OCI-LY3 (cell line): ENCODE results near the gene PRSS37.

ENCODE experiments used
- H2AFZ ChIP-seq: fragments of 200-600, 300-600 bp; shearing (Covaris generic); 2 replicates; pipeline ENCODE4 v1.6.0; 2014; ENCODE audit warnings: antibody characterized with exemption, low read depth, low read length
- H3K27ac ChIP-seq: fragments of 200-600, 300-600 bp; sonication (generic); 2 replicates; pipeline ENCODE4 v1.5.1; 2014; ENCODE audit warnings: mild to moderate bottlenecking, low read length, moderate library complexity, mixed read lengths
- H3K27me3 ChIP-seq: fragments of 200-600, 300-600 bp; sonication (generic); 2 replicates; pipeline ENCODE4 v1.6.1; 2014; ENCODE audit warnings: low read depth, low read length, mixed read lengths
- H3K36me3 ChIP-seq: fragments of 200-600, 300-600 bp; sonication (generic); replicated peaks from 2 replicates; pipeline ENCODE3; 2014; ENCODE audit warnings: low read depth, low read length, mixed read lengths
- H3K4me1 ChIP-seq: fragments of 300-600, 200-600 bp; sonication (generic); 2 replicates; pipeline ENCODE4 v1.6.1; 2014; ENCODE audit warnings: low read length, mixed read lengths
- H3K4me2 ChIP-seq: fragments of 200-600, 300-600 bp; sonication (generic); 2 replicates; pipeline ENCODE4 v1.6.1; 2014; ENCODE audit warnings: low read length, mixed read lengths
- H3K4me3 ChIP-seq: fragments of 300-600, 200-600 bp; sonication (generic); 2 replicates; pipeline ENCODE4 v1.5.1; 2014; ENCODE audit warnings: antibody characterized with exemption, mild to moderate bottlenecking, low read length, moderate library complexity
- H3K79me2 ChIP-seq: fragments of 300-600, 200-600 bp; shearing (Covaris generic); 2 replicates; pipeline ENCODE4 v1.6.1; 2014; ENCODE audit warnings: mild to moderate bottlenecking, low read length, mixed read lengths
- H3K9ac ChIP-seq: fragments of 300-600, 200-600 bp; shearing (Covaris generic); 2 replicates; pipeline ENCODE4 v1.6.0; 2014; ENCODE audit warnings: mild to moderate bottlenecking, low read length, moderate library complexity
- H3K9me3 ChIP-seq: fragments of 200-600, 300-600 bp; shearing (Covaris generic); 2 replicates; pipeline ENCODE4 v1.6.1; 2014; ENCODE audit warnings: low read length, mixed read lengths; ENCODE audit not compliant: insufficient read depth
- H4K20me1 ChIP-seq: fragments of 200-600, 300-600 bp; sonication (generic); 2 replicates; pipeline ENCODE4 v1.6.1; 2016; ENCODE audit warnings: low read length, mixed read lengths; ENCODE audit not compliant: insufficient read depth
- CTCF ChIP-seq: fragments of 200-600, 300-600 bp; sonication (generic); IDR thresholded peaks from 2 replicates; pipeline ENCODE4 v1.5.1; 2014; ENCODE audit warnings: antibody characterized with exemption, low read length, low read depth
- EZH2phosphoT487 ChIP-seq: fragments of 200-600 bp; shearing (Covaris generic); IDR thresholded peaks from 2 replicates; pipeline ENCODE4 v1.6.1; 2018; ENCODE audit warnings: antibody characterized with exemption, mixed run types, low read depth

Gene PRSS37

GRCh38 chr7:141872931-141873330 is 31.6 kb upstream of the PRSS37 start:
- H3K36me3 ChIP-seq, result no peaks in the 10 kb centered on the region
- H3K9me3 ChIP-seq, result no peaks in the 10 kb centered on the region
- no peaks in the 10 kb centered on the region for H4K20me1 ChIP-seq
- no peak overlapping the region for H3K9ac ChIP-seq
- peak overlapping the region; percentile 33; the same call in 1 of the 2 replicates for H3K4me2 ChIP-seq
- H2AFZ ChIP-seq, result no peak overlapping the region
- TF ChIP-seq CTCF (no peak), EZH2phosphoT487 (no peak)
- H3K27ac ChIP-seq, result no peak overlapping the region
- peaks cover 17% of the 10 kb centered on the region for H3K4me1 ChIP-seq
- no peaks in the 10 kb centered on the region for H3K79me2 ChIP-seq
- no peaks in the 10 kb centered on the region for H3K27me3 ChIP-seq
- no peak overlapping the region for H3K4me3 ChIP-seq

- TF ChIP-seq CTCF (no peak), EZH2phosphoT487 (no peak)
- Histone ChIP-seq H3K36me3 (no peaks in the 10 kb centered on the region), H3K9ac (no peak overlapping the region), H3K27me3 (no peaks in the 10 kb centered on the region), H4K20me1 (no peaks in the 10 kb centered on the region), H3K27ac (no peak overlapping the region), H3K79me2 (no peaks in the 10 kb centered on the region), H3K4me2 (no peak overlapping the region), H3K4me3 (no peak overlapping the region), H3K9me3 (no peaks in the 10 kb centered on the region), H3K4me1 (peaks cover 11% of the 10 kb centered on the region), H2AFZ (no peak overlapping the region)
Observed at GRCh38 chr7:141866974-141867373, 25.7 kb upstream of the PRSS37 start.

GRCh38 chr7:141864765-141865447 is 23.6 kb upstream of the PRSS37 start:
- H2AFZ ChIP-seq, result no peak overlapping the region
- H3K4me3 ChIP-seq, result no peak overlapping the region
- H3K36me3 ChIP-seq, result no peaks in the 10 kb centered on the region
- TF ChIP-seq CTCF, result no peak
- TF ChIP-seq EZH2phosphoT487, result no peak
- no peaks in the 10 kb centered on the region for H3K79me2 ChIP-seq
- no peaks in the 10 kb centered on the region for H3K27me3 ChIP-seq
- H3K4me2 ChIP-seq, result 0 out of 2 replicates have a peak overlapping the region, but pooled peaks have one; percentile 11
- no peak overlapping the region for H3K27ac ChIP-seq
- no peaks in the 10 kb centered on the region for H3K9me3 ChIP-seq
- peaks cover 11% of the 10 kb centered on the region for H3K4me1 ChIP-seq
- H3K9ac ChIP-seq, result no peak overlapping the region
- H4K20me1 ChIP-seq, result no peaks in the 10 kb centered on the region

- peaks cover 9% of the 10 kb centered on the region for H3K4me1 ChIP-seq
- no peak overlapping the region for H2AFZ ChIP-seq
- no peaks in the 10 kb centered on the region for H4K20me1 ChIP-seq
- no peak overlapping the region for H3K4me2 ChIP-seq
- H3K79me2 ChIP-seq, result no peaks in the 10 kb centered on the region
- no peaks in the 10 kb centered on the region for H3K27me3 ChIP-seq
- no peak overlapping the region for H3K27ac ChIP-seq
- H3K9ac ChIP-seq, result no peak overlapping the region
- no peaks in the 10 kb centered on the region for H3K36me3 ChIP-seq
- TF ChIP-seq EZH2phosphoT487 (no peak), CTCF (no peak)
- peaks cover 9% of the 10 kb centered on the region; the same call in 1 of the 2 replicates for H3K9me3 ChIP-seq
- H3K4me3 ChIP-seq, result no peak overlapping the region
Observed at GRCh38 chr7:141860207-141860606, 18.9 kb upstream of the PRSS37 start.
